ENCODE measurements around the gene CACNG1. TPM values are rescaled to one million over a fixed set of nuclear protein-coding genes. Genes with fewer than 3 reads are reported as not detected.

The CACNG1 gene
- total RNA-seq, 1 experiment from 2014 or later = not detected

DNA sequence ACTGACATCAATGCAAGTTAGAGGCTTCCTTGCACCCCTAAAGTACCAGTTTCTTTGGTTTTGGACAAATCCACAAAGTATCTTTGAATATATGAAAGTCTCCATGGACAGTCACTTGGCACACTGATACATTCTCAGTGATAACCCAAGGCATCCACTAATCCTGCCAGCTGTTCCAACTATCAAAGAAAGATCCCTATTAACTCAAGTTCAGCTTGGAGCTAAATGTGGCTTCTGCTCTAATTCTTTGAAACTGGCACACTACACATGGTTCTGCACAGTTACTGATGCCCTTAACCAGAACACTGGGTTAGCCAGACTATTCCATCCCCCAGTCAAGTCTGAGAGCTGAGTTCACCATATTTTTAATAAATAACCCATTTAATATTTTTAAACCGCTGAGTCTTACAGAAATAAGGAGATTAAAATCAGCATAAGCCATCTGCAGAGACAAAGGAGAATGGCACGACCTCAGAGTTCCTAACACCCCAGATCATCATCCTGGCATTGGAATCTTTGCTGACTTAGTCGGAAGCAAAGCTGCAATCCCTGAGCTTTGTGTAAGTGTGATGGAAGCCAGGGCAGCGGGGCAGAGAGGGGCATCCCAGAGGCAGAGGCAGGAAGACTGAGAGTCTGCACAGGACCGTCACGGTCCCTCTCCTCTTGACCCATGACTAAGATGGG is 6.3 kb downstream of the CACNG1 start:
- Histone ChIP-seq H2BK5ac (ENCODE audit: insufficient read length, low read length) (no peak overlapping the region), H3K56ac (ENCODE audit: insufficient read length, low read depth, low read length) (no peak overlapping the region), H3T11ph (ENCODE audit: low read length) (no peak overlapping the region), H3K23ac (ENCODE audit: insufficient read length, low read depth, low read length) (no peak overlapping the region), H3K23me2 (ENCODE audit: insufficient read length, low read depth, low read length, poor library complexity, severe bottlenecking) (no peaks in the 10 kb centered on the region), H2BK120ac (ENCODE audit: low read depth, low read length, poor library complexity, severe bottlenecking) (no peak overlapping the region), H3K9ac (ENCODE audit: extremely low read depth, insufficient read length, low read length) (no peak overlapping the region), H2AK5ac (ENCODE audit: insufficient read length, low read length) (no peak overlapping the region), H3K4ac (ENCODE audit: low read depth, low read length) (no peak overlapping the region), H3K79me1 (ENCODE audit: insufficient read depth, low read depth, low read length, poor library complexity, severe bottlenecking) (no peaks in the 10 kb centered on the region), H3K27me3 (ENCODE audit: insufficient read depth, low read length) (no peaks in the 10 kb centered on the region), H3K14ac (ENCODE audit: insufficient read depth, low read length) (no peak overlapping the region; the same call in 1 of the 2 replicates), H4K5ac (ENCODE audit: insufficient read length, low read depth, low read length) (no peak overlapping the region), H3K79me2 (ENCODE audit: insufficient read depth, low read length) (no peaks in the 10 kb centered on the region), H2BK12ac (ENCODE audit: insufficient read length, low read depth, low read length) (no peak overlapping the region), H4K91ac (ENCODE audit: insufficient read length, low read depth, low read length) (no peak overlapping the region), H3K4me1 (ENCODE audit: insufficient read depth, low read length) (no peaks in the 10 kb centered on the region), H4K8ac (replicated peaks; ENCODE audit: insufficient read length, low read depth, low read length) (no peak overlapping the region), H2BK15ac (ENCODE audit: low read depth, low read length) (no peak overlapping the region), H3K18ac (ENCODE audit: insufficient read length, low read depth, low read length) (no peak overlapping the region), H3K9me3 (ENCODE audit: control insufficient read depth, low read depth, low read length) (no peaks in the 10 kb centered on the region), H2AFZ (ENCODE audit: low read length) (no peak overlapping the region), H3K4me2 (ENCODE audit: insufficient read depth, insufficient read length, low read length) (no peak overlapping the region), H3K27ac (ENCODE audit: insufficient read length, low read depth, low read length) (no peak overlapping the region), H4K20me1 (ENCODE audit: control insufficient read depth, insufficient read depth, insufficient read length) (no peaks in the 10 kb centered on the region), H2BK20ac (ENCODE audit: low read depth, low read length, poor library complexity, severe bottlenecking) (no peak overlapping the region)
- DNase-seq = no peak
- TF ChIP-seq, protein P1, sequence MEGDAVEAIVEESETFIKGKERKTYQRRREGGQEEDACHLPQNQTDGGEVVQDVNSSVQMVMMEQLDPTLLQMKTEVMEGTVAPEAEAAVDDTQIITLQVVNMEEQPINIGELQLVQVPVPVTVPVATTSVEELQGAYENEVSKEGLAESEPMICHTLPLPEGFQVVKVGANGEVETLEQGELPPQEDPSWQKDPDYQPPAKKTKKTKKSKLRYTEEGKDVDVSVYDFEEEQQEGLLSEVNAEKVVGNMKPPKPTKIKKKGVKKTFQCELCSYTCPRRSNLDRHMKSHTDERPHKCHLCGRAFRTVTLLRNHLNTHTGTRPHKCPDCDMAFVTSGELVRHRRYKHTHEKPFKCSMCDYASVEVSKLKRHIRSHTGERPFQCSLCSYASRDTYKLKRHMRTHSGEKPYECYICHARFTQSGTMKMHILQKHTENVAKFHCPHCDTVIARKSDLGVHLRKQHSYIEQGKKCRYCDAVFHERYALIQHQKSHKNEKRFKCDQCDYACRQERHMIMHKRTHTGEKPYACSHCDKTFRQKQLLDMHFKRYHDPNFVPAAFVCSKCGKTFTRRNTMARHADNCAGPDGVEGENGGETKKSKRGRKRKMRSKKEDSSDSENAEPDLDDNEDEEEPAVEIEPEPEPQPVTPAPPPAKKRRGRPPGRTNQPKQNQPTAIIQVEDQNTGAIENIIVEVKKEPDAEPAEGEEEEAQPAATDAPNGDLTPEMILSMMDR (conservative IDR thresholded peaks at IDR 0.05) = no peak
- Mint-ChIP-seq H3K4me1 (peaks cover 0 to 3% of the 10 kb centered on the region in 2 experiments; a peak in 2 of 4 replicates), H3K36me3 (ENCODE audit: insufficient read depth in 1 of 3, low read depth in 3 of 3) (peaks cover 0 to 14% (median 8%) of the 10 kb centered on the region in 3 experiments; a peak in 4 of 7 replicates), H3K4me3 (no peak overlapping the region), H3K9me3 (peaks cover 22 to 24% of the 10 kb centered on the region in 2 experiments), H3K27me3 (ENCODE audit: low read depth) (peaks cover 2% of the 10 kb centered on the region), H3K27ac (no peak overlapping the region; a peak in 1 of 7 replicates)
- WGBS (ENCODE audit: extremely low coverage, insufficient read length, low lambda C conversion rate) = no CpG with 5 or more reads among the region's 6 CpGs

Data from H9 (cell line).